ENCODE data around the gene PLCG2.

Gene PLCG2

DNA sequence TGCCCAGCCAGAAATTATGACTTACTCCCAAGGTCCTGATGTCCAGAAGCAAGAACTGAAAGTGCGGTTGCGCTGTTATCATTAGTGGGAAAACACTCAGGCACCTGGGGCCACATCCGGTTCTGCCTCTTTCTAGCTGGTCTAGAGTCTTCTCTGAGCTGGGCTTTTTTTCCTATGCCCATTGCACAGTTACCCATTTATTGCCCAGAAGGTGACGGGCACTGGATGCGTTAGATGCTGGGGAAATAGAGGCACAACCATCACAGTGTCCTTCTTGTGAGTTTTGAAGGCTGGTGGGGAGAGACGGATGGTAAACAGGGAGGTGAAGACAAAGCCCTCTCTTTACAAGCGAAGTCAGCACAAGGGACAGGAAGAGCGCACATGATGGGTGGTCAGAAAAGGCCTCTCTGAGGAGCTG is 37.7 kb downstream of the PLCG2 start:
- Mint-ChIP-seq H3K4me3 (no peak overlapping the region), H3K4me1 (peaks cover 8% of the 10 kb centered on the region)

DNA sequence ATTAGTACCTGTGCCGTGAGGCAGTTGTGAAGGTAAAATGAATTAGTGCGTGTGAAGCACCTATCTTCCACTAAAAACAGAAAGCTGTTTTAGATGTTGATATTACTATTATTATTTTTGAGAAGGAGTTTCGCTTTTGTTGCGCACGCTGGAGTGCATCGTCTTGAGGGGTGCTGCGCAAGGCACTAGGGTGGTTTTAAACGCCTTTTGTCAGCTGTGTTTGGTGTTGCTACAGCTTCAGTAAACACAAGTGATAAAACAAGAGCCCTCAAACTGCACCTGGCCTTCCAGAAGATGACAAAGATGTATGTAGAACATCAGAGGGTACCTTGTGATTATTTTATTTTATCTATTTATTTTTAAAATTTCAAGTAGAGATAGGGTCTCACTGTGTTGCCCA is 38.2 kb downstream of the PLCG2 start:
- TF ChIP-seq, protein P1, sequence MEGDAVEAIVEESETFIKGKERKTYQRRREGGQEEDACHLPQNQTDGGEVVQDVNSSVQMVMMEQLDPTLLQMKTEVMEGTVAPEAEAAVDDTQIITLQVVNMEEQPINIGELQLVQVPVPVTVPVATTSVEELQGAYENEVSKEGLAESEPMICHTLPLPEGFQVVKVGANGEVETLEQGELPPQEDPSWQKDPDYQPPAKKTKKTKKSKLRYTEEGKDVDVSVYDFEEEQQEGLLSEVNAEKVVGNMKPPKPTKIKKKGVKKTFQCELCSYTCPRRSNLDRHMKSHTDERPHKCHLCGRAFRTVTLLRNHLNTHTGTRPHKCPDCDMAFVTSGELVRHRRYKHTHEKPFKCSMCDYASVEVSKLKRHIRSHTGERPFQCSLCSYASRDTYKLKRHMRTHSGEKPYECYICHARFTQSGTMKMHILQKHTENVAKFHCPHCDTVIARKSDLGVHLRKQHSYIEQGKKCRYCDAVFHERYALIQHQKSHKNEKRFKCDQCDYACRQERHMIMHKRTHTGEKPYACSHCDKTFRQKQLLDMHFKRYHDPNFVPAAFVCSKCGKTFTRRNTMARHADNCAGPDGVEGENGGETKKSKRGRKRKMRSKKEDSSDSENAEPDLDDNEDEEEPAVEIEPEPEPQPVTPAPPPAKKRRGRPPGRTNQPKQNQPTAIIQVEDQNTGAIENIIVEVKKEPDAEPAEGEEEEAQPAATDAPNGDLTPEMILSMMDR (IDR thresholded peaks at IDR 0.05; ENCODE audit: unreplicated experiment in 3 of 3) = no peak
- peaks cover 10% of the 10 kb centered on the region for H3K9me3 Mint-ChIP-seq
- peaks cover 6% of the 10 kb centered on the region for H3K27me3 Mint-ChIP-seq (ENCODE audit: low read depth)
- no peak overlapping the region for H3K27ac Mint-ChIP-seq
- H3K36me3 Mint-ChIP-seq (ENCODE audit: low read depth) = no peaks in the 10 kb centered on the region
- H3K4me1 Mint-ChIP-seq = peaks cover 12% of the 10 kb centered on the region
- H3K4me3 Mint-ChIP-seq = no peak overlapping the region

More for the DNA sequence above, 37.7 kb downstream of the PLCG2 start:
- TF ChIP-seq, protein P1 (IDR thresholded peaks at IDR 0.05; ENCODE audit: unreplicated experiment in 3 of 3) = no peak
- no peaks in the 10 kb centered on the region for H3K36me3 Mint-ChIP-seq (ENCODE audit: low read depth)
- no peak overlapping the region for H3K27ac Mint-ChIP-seq
- peaks cover 6% of the 10 kb centered on the region for H3K27me3 Mint-ChIP-seq (ENCODE audit: low read depth)
- peaks cover 12% of the 10 kb centered on the region for H3K9me3 Mint-ChIP-seq

DNA sequence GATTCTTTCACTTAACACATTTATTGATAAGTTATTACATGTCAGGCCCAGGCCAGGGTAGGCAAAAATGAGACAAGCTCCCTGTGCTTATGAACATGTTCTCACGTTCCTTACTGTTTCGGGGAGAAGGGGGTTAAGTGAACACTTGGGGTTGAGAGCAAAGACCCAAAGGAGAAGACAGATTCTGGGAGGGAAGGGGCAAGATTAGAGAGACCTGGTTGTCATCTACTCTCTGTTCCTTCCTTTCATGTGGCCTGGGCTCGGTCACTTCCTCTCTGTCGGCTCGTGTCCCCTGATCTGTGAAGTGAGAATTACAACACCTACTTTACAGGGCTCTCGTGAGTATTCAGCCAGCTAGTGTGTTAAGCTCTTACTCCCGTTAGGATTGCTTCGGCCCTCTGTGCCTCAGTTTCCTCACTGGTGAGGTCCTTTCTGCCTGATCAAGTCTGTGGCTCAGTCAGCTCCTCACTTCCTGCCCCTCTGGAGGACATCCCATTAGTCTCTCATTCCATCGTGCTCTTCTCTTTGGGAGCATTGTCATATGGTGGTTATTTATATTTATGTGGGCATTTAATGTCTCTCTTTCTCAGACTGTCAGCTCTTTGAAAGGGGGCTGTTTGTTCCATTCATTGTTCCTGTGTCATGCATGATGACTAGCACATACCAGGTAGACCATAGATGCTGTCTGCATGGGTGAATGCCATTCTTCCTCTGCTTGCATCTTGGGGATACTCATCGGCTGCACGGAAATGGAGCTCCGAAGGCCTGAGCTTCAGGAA is 38.9 kb downstream of the PLCG2 start:
- Mint-ChIP-seq H3K4me3 (no peak overlapping the region), H3K36me3 (ENCODE audit: low read depth) (no peaks in the 10 kb centered on the region), H3K9me3 (peaks cover 3% of the 10 kb centered on the region), H3K4me1 (peaks cover 13% of the 10 kb centered on the region), H3K27ac (no peak overlapping the region), H3K27me3 (ENCODE audit: low read depth) (peaks cover 6% of the 10 kb centered on the region)
- TF ChIP-seq, protein P1 (IDR thresholded peaks at IDR 0.05; ENCODE audit: unreplicated experiment in 3 of 3) = no peak

DNA sequence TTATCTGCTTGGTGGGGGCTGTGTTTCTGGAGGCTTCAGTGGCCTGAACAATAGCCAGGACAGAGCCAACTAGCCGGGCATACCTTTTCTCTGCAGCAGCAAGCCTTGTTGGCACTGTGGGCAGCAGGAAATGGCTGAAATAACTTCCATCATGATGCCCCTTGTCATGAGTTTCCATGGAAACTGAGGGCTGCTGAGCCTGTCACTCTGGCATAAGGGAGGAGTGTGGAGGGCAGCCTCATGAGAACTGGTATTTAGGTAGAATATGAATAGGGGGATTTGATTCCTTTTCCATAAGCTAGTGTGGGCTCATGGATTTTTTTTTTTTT is 39.4 kb downstream of the PLCG2 start:
- no peaks in the 10 kb centered on the region for H3K36me3 Mint-ChIP-seq (ENCODE audit: low read depth)
- H3K4me1 Mint-ChIP-seq = peaks cover 16% of the 10 kb centered on the region
- H3K4me3 Mint-ChIP-seq = no peak overlapping the region

DNA sequence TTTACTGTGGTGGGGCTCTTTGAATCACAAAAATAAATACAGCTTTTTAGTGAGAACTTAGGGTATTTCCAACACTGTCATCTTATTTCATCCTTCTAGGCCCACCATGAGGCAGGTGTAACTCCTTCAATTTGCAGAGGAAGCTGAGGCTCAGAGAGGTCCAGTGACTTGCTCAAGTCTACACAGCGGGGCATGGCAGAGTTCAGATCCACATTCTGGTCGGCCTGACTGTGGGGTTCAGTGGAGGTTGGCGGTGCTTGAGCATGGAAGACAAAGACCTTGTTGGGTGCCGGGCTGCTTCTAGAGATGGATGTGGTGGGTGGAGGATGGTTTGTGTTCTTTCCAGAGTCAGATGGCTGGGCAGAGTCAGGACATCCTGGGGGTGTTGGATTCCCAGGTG is 39.8 kb downstream of the PLCG2 start:
- no peaks in the 10 kb centered on the region for H3K36me3 Mint-ChIP-seq (ENCODE audit: low read depth)
- H3K27me3 Mint-ChIP-seq (ENCODE audit: low read depth) = peaks cover 4% of the 10 kb centered on the region
- H3K27ac Mint-ChIP-seq = no peak overlapping the region
- no peak overlapping the region for H3K4me3 Mint-ChIP-seq
- peaks cover 16% of the 10 kb centered on the region for H3K4me1 Mint-ChIP-seq
- H3K9me3 Mint-ChIP-seq = no peaks in the 10 kb centered on the region
- TF ChIP-seq, protein P1 (IDR thresholded peaks at IDR 0.05; ENCODE audit: unreplicated experiment in 3 of 3) = no peak

More for the DNA sequence above, 39.4 kb downstream of the PLCG2 start:
- Mint-ChIP-seq H3K9me3 (no peaks in the 10 kb centered on the region), H3K27ac (no peak overlapping the region), H3K27me3 (ENCODE audit: low read depth) (peaks cover 6% of the 10 kb centered on the region)
- TF ChIP-seq, protein P1 (IDR thresholded peaks at IDR 0.05; ENCODE audit: unreplicated experiment in 3 of 3) = no peak
